ENCODE results near the gene NR5A2.

DNA sequence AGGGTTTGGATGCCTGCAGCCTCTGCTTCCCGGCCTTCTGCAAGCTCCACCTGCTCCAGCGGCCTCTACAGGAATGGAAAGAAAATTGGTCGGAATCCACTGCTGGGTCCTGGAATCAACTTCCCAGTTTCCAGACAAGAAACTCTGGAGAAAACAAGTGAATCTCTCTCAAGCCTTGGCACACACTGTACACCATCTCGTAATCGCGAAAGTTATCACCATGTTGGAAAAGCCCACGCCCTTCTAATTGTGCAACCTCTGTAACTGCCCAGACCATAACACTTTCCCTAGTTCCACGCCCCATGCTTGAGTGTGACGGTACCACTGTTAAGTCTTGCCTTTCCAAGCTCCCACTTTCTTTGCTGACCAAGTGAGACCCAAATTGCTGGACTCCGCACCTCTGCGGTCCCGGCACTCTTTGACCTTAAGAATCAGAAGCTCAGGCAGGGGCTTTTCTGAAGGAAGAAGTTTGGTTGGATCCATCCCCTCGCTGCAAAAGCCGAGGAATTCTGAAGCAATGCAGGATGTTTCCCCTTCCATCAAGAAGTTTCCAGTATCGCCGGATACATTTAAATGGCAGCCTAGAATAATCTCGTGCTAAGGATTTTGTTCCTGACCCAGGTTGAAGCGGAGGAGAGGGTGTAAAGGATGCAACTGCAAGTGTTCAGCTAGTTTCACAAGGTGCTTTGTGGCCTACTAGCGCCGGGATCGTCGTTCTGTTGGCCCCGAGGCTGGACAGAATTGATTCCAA lies 6.2 kb downstream of the NR5A2 start:
- no peak for TF ChIP-seq ZNF37A (tag by site-specific recombination; IDR thresholded peaks at IDR 0.05)
- TF ChIP-seq, protein P1, sequence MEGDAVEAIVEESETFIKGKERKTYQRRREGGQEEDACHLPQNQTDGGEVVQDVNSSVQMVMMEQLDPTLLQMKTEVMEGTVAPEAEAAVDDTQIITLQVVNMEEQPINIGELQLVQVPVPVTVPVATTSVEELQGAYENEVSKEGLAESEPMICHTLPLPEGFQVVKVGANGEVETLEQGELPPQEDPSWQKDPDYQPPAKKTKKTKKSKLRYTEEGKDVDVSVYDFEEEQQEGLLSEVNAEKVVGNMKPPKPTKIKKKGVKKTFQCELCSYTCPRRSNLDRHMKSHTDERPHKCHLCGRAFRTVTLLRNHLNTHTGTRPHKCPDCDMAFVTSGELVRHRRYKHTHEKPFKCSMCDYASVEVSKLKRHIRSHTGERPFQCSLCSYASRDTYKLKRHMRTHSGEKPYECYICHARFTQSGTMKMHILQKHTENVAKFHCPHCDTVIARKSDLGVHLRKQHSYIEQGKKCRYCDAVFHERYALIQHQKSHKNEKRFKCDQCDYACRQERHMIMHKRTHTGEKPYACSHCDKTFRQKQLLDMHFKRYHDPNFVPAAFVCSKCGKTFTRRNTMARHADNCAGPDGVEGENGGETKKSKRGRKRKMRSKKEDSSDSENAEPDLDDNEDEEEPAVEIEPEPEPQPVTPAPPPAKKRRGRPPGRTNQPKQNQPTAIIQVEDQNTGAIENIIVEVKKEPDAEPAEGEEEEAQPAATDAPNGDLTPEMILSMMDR (tag by site-specific recombination; IDR thresholded peaks at IDR 0.05) = no peak
- TF ChIP-seq, protein P2, sequence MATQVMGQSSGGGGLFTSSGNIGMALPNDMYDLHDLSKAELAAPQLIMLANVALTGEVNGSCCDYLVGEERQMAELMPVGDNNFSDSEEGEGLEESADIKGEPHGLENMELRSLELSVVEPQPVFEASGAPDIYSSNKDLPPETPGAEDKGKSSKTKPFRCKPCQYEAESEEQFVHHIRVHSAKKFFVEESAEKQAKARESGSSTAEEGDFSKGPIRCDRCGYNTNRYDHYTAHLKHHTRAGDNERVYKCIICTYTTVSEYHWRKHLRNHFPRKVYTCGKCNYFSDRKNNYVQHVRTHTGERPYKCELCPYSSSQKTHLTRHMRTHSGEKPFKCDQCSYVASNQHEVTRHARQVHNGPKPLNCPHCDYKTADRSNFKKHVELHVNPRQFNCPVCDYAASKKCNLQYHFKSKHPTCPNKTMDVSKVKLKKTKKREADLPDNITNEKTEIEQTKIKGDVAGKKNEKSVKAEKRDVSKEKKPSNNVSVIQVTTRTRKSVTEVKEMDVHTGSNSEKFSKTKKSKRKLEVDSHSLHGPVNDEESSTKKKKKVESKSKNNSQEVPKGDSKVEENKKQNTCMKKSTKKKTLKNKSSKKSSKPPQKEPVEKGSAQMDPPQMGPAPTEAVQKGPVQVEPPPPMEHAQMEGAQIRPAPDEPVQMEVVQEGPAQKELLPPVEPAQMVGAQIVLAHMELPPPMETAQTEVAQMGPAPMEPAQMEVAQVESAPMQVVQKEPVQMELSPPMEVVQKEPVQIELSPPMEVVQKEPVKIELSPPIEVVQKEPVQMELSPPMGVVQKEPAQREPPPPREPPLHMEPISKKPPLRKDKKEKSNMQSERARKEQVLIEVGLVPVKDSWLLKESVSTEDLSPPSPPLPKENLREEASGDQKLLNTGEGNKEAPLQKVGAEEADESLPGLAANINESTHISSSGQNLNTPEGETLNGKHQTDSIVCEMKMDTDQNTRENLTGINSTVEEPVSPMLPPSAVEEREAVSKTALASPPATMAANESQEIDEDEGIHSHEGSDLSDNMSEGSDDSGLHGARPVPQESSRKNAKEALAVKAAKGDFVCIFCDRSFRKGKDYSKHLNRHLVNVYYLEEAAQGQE (tag by site-specific recombination; IDR thresholded peaks at IDR 0.05) = no peak

All from HEK293 (cell line).